ENCODE measurements around the gene KRTAP5-8.
"Not testable (repeated sequence)": the region's sequence is repeated elsewhere in the genome, so short reads cannot be mapped to it uniquely, and the experiment has no call there.

KRTAP5-8 gene

DNA sequence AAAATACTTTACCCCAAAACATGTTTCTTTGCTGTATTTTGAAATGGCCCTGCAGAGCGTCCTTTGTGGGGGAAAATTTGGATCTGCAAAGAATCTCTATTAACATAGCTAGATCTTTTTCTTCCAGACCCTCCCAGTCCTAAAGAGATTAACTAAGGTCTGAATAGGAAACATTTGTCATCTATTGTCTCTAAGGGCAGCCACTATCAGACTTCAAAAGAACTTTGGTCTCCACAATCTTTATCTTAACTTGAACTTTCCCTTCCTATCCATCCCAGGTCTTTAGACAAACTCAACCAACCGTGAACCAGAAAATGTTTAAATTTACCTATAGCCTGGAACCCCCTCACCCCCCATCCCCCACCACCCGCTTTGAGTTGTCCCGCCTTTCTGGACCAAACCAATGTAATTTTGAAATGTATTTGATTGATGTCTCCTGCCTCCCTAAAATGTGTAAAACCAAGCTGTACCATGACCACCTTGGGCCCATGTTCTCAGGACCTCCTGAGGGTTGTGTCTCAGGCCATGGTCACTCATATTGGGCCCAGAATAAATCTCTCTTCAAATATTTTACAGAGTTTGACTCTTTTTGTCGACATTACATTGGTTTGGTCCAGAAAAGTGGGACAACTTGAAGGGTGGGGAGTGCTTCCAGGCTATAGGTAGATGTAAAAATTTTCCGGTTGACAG, 6.8 kb downstream of the KRTAP5-8 start:
- DNase-seq: no peak

DNA sequence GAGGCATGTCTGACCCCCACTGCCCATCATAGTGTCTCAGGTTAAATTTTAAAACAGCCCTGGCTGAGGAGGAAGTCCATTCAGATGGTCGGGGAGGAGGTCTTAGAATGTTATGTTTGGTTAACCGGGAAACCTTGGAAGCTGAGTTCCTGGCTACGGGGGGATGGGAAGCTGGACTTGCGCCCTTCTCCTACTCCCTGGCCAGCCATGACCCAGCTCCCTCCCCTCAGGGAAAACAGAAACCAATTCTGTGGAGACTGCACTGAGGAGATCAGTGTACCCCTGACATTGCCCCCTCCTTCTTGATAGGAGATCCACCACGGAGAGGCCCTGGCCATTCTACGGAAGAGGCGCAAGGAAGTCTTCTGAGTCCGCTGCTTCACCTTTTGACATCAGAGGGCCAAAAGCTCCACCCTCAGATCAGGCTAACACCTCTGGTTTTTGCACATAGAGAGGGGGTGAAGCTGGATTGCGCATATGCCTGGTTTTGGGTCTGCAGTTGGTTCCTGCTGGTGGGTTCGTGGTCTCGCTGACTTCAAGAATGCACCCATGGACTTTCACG, 7.7 kb downstream of the KRTAP5-8 start:
- no peak for DNase-seq

DNA sequence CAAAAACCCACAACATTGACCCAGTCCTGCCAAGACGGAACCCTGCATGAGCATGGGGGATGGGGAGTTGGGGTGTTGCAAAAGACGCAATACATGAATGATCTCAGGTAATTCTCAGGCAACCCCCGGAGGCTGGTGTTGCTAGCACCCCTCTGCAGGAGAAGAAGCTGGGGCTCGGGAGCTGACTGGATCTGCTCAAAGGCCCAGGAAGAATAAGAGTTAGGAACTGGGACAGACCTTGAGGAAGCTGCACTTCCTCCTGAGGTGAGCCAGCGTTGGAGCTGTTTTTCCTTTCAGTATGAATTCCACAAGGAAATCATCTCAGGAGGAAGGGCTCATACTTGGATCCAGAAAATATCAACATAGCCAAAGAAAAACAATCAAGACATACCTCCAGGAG, 10.3 kb downstream of the KRTAP5-8 start, which contains the start of gene KRTAP5-9:
KRTAP5-9 (plus strand) TSS at position 301 of the 400 bp plus-strand sequence. CDS start 238 bp downstream, outside the sequence.
- no peak for DNase-seq

DNA sequence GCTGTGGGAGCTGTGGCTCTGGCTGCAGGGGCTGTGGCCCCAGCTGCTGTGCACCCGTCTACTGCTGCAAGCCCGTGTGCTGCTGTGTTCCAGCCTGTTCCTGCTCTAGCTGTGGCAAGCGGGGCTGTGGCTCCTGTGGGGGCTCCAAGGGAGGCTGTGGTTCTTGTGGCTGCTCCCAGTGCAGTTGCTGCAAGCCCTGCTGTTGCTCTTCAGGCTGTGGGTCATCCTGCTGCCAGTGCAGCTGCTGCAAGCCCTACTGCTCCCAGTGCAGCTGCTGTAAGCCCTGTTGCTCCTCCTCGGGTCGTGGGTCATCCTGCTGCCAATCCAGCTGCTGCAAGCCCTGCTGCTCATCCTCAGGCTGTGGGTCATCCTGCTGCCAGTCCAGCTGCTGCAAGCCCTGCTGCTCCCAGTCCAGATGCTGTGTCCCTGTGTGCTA, 10.9 kb downstream of the KRTAP5-8 start:
- DNase-seq: no peak

DNA sequence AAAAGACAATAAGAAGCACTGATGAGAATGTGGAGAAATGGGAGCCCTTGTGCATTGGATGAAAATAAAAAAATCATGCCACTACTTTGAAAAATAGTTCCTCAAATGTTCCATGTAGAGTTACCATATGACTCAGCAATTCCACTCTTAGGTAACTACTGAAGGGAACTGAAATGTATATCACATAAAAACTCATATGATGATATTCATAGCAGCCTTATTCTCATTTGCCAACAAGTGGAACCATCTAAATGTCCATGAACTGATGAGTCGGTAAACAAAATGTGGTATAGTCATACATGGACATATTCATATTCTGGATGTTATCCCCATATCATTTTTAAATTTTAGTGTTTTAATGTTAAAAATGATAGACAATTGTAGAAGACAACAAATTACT, 13.9 kb downstream of the KRTAP5-8 start:
- DNase-seq: no peak

DNA sequence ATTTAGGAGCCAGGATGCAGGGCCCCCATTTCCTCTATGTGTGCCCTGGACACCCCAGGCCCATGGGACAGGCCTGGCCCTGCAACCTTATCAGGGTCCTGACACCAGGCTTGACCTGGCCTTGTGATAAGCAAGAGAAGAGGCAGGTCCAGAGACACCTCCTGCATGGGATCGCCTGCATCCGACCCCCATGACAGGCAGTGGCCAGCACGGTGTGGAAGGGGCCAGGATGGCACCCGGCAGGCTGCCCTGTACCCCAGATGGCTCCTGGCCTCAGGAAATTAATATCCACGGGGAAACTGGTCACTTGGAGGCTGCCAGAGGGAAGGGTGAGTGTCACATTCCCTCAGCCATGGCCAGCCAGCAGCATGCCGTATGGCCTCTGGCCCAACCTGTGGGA, 17.2 kb downstream of the KRTAP5-8 start:
- DNase-seq: no peak

DNA sequence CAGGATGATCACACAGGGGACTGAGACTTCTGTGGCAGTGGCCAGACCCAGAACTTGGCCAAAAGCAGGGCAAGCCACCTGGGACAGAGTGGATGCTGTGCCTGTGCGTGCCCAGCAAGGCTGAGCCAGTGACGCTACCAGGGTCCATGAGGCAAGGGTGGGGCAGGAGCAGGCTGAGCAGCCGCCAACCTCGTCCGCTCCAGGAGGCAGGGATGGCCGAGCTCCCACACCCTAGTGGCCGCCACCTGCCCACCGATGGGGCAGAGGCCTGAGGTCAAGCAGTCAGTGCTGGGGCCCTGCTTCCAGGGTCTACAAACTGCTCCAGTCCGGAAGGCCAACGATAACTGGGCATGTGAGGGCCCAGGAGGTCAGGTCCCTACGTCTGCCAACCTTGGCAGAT, 17.7 kb downstream of the KRTAP5-8 start:
- no peak for DNase-seq

DNA sequence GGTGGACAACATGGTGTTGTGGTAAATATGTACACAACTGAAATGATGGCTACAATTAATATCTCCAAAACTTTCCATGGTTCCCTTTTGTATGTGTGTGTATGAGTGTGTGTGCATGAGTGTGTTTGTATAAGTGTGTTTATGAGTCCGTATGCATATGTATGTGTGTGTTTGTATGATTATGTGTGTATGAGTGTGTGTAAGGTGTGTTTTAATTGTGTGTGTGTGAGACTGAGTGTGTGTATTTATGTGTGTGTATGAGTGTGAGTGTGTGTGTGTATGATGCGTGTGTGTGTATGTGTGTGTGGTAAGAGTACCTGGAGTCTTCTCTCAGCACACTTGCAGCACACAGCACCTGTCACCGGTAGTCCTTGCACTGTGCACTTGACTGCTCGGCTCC, 18.2 kb downstream of the KRTAP5-8 start:
- DNase-seq: no peak

DNA sequence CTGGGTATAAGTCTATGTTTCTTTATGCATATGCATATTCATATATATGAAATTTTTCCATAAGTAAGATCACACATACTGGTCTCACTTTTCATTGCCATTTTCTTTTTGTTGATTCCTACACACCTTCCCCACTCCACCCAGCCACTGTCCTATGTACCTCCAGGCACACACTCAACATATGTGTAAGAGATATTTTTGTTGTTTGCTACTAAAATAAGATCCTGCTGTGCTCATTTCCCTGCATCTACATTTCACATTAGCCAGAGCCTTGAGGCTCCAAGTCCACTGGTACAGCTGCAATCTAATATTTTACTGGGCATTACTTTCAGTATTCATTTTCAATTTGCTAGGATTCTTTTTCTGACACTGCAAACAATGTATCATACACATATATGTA, 19.4 kb downstream of the KRTAP5-8 start:
- DNase-seq: no peak

DNA sequence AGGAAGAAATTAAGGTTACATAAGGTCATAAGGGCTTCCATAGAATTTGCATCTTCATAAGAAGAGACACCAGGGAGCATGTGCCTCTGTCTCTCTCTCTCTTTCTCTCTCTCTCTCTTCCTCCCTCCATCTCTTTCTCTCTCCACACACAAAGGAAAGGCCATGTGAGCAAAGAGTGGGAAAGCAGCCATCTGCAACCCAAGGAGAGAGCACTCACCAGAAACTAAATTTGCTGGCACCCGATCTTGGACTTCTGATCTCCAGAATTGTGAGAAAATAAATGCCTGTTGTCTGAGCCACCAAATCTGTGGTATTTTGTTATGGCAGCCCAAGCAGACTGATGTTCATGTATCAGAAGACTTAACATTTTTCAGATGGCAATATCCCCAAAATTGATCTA, 21.2 kb downstream of the KRTAP5-8 start:
- DNase-seq: no peak

DNA sequence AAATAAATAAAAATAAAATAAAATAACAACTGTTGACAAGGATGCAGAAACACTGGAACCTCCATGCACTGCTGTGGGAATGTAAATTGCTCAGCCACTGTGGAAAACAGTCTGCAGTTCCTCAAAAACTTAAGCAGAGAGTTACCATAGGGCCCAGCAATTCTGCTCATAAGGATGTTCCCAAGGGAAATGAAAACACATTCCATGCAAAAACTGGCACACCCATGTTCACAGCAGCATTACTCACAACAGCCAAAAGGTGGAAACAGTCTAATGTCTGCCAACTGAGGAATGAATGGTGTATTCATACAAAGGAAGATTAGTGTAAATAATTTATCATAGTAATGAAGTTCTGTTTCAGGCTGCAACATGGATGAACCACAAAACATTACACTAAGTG, 24.3 kb downstream of the KRTAP5-8 start:
- DNase-seq: no peak

DNA sequence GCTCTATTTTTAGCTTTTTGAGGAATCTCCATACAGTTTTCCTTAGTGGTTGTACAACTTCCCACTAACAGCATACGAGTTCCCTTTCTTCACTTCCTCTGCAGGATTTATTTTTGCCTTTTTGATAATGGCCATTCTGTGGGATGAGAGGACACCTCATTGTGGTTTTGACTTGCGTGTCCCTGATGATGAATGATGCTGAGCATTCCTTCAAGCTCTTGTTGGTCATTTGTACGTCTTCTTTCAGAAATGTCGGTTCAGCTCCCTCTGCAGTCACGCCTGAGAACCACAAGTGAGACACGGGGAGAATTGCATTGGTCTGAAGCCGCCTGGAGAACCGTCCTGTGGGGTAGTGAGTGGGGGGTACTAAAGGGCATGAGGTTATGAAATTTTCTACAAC, 25.6 kb downstream of the KRTAP5-8 start:
- DNase-seq: peak; percentile 35 to 40

DNA sequence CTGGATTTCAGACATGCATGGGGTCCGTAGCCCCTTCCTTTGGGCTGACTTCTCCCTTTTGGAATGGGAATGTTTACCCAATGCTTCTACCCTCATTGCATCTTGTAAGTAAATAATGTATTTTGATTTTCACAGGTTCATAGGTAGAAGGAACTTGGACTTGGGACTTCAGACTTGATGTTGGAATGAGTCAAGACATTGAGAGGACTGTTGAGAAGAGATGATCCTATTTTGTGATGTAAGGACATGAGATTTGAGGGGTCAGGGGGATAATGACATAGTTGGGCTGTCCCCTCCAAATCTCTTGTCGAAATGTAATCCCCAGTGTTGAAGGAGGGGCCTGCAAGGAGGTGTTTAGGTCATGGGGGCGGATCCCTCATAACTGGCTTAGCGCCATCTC, 26.6 kb downstream of the KRTAP5-8 start:
- no peak for DNase-seq

DNA sequence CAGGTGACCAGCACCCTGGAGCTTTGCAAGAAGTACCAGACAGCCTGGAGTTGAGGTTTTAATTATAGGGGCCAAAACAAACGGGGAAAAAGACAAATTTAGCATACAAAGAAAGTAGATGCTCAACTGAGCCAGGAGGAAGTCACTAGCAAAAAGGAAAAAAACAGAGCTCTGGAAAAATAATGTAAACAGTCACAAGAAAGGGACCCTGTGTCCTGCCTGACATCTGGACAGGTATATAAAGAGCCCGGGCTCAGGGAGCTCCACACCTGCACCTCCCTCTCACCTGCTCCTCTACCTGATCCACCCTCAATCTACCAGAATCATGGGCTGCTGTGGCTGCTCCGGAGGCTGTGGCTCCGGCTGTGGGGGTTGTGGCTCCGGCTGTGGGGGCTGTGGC, 27.4 kb downstream of the KRTAP5-8 start, which contains the start of gene KRTAP5-10:
KRTAP5-10 (plus strand) TSS at position 301 of the 400 bp plus-strand sequence; CDS start at position 326, 25 bp downstream.
- DNase-seq: no peak

DNA sequence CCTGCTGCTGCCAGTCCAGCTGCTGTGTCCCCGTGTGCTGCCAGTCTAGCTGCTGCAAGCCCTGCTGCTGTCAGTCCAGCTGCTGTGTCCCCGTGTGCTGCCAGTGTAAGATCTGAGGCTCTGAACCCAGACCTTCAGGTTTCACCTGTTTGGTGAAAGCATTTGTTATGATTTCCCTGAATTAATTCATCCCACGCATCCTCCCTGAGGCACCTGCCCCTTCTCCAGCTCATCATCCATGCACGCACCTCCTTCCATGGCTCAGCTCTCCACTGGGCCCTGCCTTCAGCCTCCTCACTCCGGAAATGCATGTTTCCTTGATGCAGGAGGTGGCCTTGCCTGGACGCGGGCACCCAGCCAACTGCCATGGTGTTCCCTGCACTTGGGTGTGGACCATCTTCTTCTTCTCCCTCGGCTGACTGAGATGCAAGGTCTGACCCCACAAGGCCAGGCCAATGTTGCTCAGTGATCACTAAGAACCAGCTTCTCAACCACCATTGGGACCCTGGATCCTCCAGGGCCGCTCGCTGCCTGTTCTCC, 28.3 kb downstream of the KRTAP5-8 start:
- DNase-seq: no peak

DNA sequence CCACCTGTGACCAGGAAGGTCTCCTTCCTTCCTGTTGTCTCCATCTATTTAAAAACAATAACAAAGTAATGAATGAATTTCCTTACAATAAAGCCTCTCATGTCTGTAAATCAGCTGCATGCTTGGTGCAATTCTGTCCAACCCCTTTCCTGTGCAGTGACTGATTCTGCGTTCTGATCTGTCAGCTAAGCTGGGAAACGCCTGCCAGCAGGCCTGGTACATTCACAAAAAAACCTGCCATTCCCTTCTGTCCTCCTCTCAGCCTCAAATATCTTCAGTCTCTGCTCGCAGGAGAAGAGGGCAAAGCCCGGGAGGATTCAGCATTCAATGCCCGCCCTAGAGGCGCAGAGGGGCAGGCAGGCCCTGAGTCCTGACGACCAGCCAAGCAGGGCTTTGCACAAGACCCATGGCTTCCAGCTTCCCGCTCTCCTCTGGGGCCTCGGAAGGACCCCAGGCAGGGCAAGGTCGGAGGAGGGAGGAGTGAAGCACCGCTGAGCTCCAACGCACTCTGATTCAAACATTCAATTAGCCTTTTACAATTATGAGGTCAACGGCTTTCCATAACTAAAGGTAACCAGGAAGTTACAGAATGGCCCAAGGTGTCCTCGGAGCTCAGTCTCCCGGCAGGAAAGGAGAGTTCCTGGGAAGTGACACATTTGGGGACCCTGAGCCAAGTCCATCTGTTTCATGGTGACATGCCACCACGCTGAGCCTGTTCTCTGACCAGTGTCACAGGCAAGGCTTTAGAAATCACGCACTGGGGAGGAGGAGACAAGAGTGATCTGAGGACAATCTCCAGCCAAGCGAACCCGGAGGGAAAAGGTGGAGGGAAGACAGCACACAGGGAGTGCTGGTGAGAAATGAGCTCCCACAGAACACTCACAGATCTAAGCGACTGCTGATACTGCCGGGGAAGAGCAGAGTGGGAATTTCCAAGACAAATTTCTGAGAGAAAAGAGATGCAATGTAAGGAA, 29.1 kb downstream of the KRTAP5-8 start:
- DNase-seq: not testable (repeated sequence)

DNA sequence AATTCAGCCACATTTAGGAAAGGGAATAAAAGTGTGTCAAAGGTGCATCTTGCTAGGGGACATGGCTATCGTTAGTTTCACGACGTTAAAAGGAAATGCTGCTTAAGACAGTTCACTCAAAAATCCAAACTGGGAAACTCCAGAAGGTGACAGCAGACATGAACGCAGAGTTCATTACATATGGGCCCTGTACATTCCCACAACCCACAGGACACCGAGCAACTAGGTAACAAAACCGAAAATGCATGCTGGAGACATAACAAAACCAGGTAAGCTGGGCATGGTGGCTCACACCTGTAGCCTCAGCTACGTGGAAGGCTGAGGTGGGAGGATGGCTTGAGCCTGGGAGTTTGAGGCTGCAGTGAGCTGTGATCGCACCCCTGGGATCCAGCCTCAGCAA, 29.8 kb downstream of the KRTAP5-8 start:
- not testable (repeated sequence) for DNase-seq

DNA sequence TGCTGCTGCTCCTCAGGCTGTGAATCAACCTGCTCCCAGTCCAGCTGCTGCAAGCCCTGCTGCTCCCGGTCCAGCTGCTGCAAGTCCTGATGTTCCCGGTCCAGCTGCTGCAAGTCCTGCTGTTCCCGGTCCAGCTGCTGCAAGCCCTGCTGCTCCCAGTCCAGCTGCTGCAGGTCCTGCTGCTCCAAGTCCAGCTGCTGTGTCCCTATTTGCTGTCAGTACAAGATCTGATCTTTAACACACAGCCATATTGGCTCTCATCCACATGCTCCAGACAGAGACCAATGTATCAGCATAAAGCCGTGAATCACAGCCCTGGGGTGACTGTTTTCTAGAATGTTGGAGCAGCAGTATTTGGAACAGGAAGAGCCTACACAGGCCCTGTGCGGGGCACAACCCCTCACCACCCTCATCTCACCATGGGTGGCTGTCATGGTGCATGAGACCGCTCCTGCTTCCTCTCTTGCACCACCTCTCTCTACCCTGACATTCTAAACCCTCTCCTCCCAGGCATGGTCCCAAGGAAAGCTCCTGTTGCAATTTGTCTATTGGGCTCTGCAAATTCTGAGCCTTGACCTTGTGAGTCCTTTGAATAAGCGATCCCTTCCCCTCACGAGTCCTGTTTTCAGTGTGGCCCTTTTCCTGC, 31.0 kb downstream of the KRTAP5-8 start:
- no peak for DNase-seq

DNA sequence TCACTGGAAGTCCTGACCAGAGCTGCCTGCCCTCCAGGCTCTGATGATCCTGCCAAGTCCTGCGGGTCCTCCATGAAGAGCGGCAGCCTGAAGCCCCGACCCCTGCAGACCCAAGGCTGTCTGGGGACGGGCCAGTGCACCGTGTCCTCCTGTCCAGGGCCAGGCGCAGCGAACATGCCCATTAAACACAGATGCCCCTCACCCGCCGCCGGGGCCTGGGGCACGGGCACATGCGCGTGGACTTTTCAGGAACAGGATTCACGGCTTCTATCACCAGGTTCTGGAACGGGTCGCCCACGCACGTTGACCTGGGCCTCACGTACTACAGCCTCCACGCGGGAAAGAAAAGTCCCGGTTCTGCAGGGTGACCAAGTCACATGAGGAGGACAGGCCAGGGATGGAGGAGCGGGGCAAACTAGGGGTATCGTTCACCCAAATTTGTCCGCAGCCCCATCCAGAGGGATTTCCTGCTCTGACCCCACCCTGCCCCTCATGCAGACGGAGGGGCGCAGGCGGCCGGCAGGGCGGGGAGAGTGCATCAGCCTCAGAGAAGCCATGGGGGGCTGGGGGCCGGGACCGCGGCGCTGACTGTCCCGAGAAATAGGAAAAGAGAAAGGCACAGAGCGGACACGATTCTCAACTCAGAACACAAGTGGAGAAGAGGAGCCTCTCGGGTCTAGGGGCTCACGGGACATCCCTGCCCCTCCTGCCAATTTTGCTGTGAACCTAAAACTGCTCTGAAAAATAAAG, 33.5 kb downstream of the KRTAP5-8 start:
- DNase-seq: not testable (repeated sequence)

DNA sequence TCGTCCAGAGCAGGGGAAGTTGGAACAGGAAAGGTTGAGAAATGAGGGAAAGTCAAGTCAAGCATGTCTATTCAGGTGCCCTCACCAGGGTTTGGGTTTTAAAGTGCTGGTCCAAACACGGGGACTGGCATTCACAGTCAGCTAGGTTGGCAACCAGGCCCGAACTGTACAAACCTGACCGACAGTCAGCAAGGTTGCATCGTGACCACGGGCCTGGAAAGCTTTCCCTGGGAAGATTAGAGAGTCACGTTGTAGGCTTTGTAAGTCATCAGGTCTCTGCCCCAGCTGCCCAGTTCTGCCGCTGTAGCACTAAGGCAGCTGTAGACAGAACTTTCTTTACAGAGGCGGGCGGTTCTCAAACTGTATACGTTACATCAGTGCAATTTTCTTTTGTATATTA, 35.0 kb downstream of the KRTAP5-8 start:
- no peak for DNase-seq

DNA sequence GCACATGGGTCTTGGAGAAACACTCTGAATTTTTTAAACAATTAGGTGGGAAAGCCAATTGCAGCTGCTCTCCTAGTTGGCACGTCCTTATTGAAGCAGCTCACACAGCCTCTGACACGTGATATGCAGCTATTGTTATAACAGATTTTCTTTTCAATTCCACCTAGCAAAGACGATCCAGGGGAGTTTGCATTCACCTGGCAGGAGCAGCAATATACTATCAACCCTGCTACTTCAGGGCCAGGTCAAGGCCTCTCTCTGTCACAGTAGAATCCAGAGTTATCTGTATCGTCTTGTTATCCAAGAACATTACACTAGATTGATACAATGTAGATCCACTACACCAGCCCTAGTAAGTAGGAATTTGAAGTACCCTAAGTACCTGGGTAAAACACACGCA, 36.6 kb downstream of the KRTAP5-8 start:
- no peak for DNase-seq

Measured in activated T-cell treated with anti-CD3 and anti-CD28 coated beads, Interleukin-2, amount 50 U/mL, for 48 hours (primary cell).